Neutrophil (primary cell): Measurements from ENCODE around the gene MYO15B.
A peak's percentile ranks its signal among the peaks of the same experiment; 100 is the strongest.

ENCODE experiments used
- H3K27ac ChIP-seq: fragments of 200-600 bp; sonication (generic); 2 replicates; pipeline ENCODE4 v1.5.1; 2016; ENCODE audit warnings: mild to moderate bottlenecking, moderate library complexity
- H3K27me3 ChIP-seq: fragments of 200-600 bp; sonication (generic); 2 replicates; pipeline ENCODE4 v1.6.0; 2016; ENCODE audit warnings: mild to moderate bottlenecking
- H3K36me3 ChIP-seq: fragments of 200-600 bp; sonication (generic); 2 replicates; pipeline ENCODE4 v1.5.1; 2017
- H3K4me1 ChIP-seq, 2 experiments: fragments of 200-600 bp in 1 of 2; sonication (generic) in 1 of 2; 1 replicate in 1 of 2; 2 replicates in 1 of 2; pipeline versions ENCODE4 v1.5.1 to v1.6.1; 2013 to 2016; ENCODE audit warnings: low read depth in 1 of 2, low read length in 1 of 2, mild to moderate bottlenecking in 1 of 2, moderate library complexity in 1 of 2; ENCODE audit not compliant: control insufficient read depth in 1 of 2, insufficient read depth in 1 of 2
- H3K4me3 ChIP-seq, 2 experiments: fragments of 200-600 bp in 1 of 2; sonication (generic) in 1 of 2; 1 replicate in 1 of 2; 2 replicates in 1 of 2; pipeline ENCODE4 v1.5.1; 2013 to 2016; ENCODE audit warnings: low read depth in 1 of 2, low read length in 1 of 2, mild to moderate bottlenecking in 1 of 2, moderate library complexity in 1 of 2
- H3K9me3 ChIP-seq: fragments of 200-600 bp; sonication (generic); 2 replicates; pipeline ENCODE4 v1.5.1; 2016
- TF ChIP-seq, protein P1 (sequence below): fragments of 200-600 bp; sonication (generic); IDR thresholded peaks from 2 replicates; pipeline ENCODE4 v1.5.1; 2016; ENCODE audit warnings: antibody characterized with exemption

MYO15B gene

GRCh38 chr17:75664099-75664549 lies 76.5 kb downstream of the MYO15B start:
- Histone ChIP-seq H3K4me1 (peaks cover 18 to 26% of the 10 kb centered on the region in 2 experiments), H3K27me3 (no peaks in the 10 kb centered on the region), H3K36me3 (peaks cover 40% of the 10 kb centered on the region), H3K9me3 (no peaks in the 10 kb centered on the region), H3K4me3 (no peak overlapping the region), H3K27ac (no peak overlapping the region)
- TF ChIP-seq, protein P1, sequence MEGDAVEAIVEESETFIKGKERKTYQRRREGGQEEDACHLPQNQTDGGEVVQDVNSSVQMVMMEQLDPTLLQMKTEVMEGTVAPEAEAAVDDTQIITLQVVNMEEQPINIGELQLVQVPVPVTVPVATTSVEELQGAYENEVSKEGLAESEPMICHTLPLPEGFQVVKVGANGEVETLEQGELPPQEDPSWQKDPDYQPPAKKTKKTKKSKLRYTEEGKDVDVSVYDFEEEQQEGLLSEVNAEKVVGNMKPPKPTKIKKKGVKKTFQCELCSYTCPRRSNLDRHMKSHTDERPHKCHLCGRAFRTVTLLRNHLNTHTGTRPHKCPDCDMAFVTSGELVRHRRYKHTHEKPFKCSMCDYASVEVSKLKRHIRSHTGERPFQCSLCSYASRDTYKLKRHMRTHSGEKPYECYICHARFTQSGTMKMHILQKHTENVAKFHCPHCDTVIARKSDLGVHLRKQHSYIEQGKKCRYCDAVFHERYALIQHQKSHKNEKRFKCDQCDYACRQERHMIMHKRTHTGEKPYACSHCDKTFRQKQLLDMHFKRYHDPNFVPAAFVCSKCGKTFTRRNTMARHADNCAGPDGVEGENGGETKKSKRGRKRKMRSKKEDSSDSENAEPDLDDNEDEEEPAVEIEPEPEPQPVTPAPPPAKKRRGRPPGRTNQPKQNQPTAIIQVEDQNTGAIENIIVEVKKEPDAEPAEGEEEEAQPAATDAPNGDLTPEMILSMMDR: no peak

DNA sequence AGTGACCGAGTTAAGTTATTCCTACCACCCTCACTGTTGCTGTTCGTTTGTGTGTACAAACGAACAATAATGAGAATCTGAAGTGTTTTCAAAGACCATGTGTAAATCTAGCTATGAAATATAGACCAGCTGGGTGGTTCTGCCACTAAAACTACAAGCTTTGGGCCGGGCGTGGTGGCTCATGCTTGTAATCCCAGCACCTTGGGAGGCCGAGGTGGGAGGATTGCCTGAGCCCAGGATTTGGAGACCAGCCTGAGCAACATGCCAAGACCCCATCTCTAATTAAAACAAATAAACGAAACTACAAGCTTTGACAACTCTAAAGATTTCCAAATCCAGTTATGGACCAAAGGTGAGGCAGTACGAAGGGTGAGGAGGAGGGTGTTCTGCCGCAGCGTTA lies 78.4 kb downstream of the MYO15B start:
- Histone ChIP-seq H3K27me3 (no peaks in the 10 kb centered on the region), H3K27ac (no peak overlapping the region), H3K4me3 (peak overlapping the region; percentile 91 to 99), H3K9me3 (no peaks in the 10 kb centered on the region), H3K36me3 (peaks cover 40% of the 10 kb centered on the region), H3K4me1 (peaks cover 18 to 21% of the 10 kb centered on the region in 2 experiments)
- TF ChIP-seq, protein P1: no peak

GRCh38 chr17:75666959-75667790 lies 79.6 kb downstream of the MYO15B start, which contains the start of the genes RECQL5 and SAP30BP:
TSS of gene RECQL5 (minus strand) at chr17:75667154. CDS start at chr17:75666557, 597 bp downstream.
TSS of gene SAP30BP (plus strand) at chr17:75667338. CDS start at chr17:75667373, 35 bp downstream.
- Histone ChIP-seq H3K27me3 (no peaks in the 10 kb centered on the region), H3K36me3 (peaks cover 40% of the 10 kb centered on the region)
- TF ChIP-seq, protein P1: no peak

GRCh38 chr17:75667825-75668224 lies 80.2 kb downstream of the MYO15B start:
- H3K4me1 ChIP-seq: peaks cover 18 to 21% of the 10 kb centered on the region in 2 experiments
- no peaks in the 10 kb centered on the region for H3K27me3 ChIP-seq
- H3K9me3 ChIP-seq: no peaks in the 10 kb centered on the region
- H3K36me3 ChIP-seq: peaks cover 40% of the 10 kb centered on the region
- peak overlapping the region; percentile 91 to 99 for H3K4me3 ChIP-seq
- peak overlapping the region; percentile 91 for H3K27ac ChIP-seq
- TF ChIP-seq, protein P1: no peak

More at GRCh38 chr17:75666959-75667790, 79.6 kb downstream of the MYO15B start, which contains the start of the genes RECQL5 and SAP30BP:
- Histone ChIP-seq H3K9me3 (no peaks in the 10 kb centered on the region), H3K4me3 (peak within 1 kb of the TSS; percentile 91 to 99), H3K27ac (peak within 1 kb of the TSS; percentile 91), H3K4me1 (peaks cover 18 to 21% of the 10 kb centered on the region in 2 experiments)

GRCh38 chr17:75668489-75668888 lies 80.9 kb downstream of the MYO15B start:
- Histone ChIP-seq H3K9me3 (no peaks in the 10 kb centered on the region), H3K36me3 (peaks cover 44% of the 10 kb centered on the region), H3K27me3 (no peaks in the 10 kb centered on the region), H3K27ac (peak overlapping the region; percentile 91), H3K4me1 (peaks cover 18 to 21% of the 10 kb centered on the region in 2 experiments), H3K4me3 (peak overlapping the region; percentile 1 to 91)
- TF ChIP-seq, protein P1: no peak
